GM19099 (cell line): Measurements from ENCODE around the gene TBRG4.

Source experiments
- POLR2A ChIP-seq: IDR thresholded peaks from 3 replicates; pipeline ENCODE4 v1.6.1; 2011; ENCODE audit warnings: low read depth; ENCODE audit not compliant: insufficient read length; ENCODE audit errors: extremely low read depth

TBRG4 gene

DNA sequence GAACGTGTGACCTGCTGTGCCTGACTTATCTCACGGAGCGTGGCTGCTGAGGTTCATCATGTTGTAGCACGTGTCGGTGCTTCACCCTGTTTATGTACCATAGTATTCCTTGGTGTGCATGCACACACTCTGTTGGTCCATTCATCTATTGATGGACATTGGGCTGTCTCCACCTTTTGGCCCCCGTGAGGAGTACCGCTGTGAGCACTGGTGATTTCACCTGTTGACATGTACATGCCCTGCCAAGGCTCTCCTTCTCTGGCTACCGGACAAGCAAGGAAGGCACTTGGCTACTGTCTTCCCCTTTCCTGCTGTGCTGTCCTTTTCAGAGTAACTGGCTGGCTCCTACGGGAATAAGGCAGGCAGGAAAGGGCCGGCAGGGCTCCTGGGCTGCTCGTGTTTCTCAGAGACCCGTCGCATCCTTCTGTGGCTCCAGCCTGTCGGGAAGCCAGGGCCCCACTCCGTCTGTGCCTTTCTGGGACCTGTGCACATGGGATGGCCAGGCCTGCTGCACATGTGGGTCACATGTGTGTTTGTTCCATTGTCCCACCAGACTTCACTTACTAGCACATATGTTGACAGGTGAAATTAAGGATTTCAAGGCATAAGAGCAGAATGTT, 17.8 kb upstream of the TBRG4 start:
- TF ChIP-seq POLR2A = no peak

- no peak for TF ChIP-seq POLR2A
These were observed 15.4 kb upstream of the TBRG4 start for GRCh38 chr7:45126920-45127319.

DNA sequence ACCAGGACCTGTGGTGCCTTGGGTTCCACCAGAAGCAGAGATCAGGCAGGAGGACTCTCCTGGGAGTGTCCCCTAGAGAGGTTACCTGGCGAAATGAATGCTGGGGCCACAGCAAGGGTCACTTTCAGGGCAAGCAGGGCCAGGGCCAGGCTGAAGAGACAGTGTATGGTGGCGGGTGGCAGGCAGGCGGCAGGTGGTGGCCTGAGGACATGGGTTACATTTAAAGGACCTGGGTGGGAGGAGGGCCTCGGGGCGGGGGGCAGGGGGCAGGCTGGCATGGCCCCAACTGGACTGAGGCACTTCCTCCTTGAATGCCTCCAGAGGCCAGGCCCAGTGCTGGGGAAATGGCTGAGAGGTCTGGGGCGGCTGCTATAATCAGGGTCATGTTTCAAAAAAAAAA, 14.7 kb upstream of the TBRG4 start:
- TF ChIP-seq POLR2A = no peak

DNA sequence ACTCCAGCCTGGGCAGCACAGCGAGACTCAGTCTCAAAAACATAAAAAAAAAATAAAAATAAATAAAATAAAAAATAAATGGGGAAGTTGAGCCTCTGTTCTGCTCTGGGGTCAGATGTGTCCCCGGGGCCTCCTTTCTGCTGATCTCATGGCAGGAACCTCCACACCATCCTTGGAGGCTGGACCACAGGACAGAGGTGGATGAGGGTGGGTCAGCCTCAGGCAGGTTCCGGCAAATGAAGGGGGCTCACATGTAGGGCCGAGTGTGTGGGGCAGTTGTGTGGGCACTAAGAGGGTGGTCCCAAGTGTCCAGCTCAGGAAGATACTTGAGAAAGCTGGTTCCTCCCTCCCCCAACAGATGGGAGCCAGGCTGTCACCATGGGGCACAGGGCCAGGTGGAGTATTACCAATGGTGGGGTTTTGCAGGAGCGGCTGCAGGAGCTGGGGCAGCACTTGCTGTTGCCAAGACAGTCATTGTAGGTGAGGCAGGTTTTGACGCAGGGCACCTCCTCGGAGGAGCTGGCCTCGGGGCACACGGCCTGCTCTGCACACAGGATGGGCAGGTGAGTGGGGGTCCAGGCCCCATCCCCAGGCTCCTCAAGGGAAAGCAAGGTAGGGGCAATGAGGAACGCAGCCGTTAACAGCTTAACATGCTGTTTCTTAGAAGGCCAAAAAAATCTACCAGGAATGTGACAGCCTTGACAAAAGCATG, 13.9 kb upstream of the TBRG4 start:
- no peak for TF ChIP-seq POLR2A

DNA sequence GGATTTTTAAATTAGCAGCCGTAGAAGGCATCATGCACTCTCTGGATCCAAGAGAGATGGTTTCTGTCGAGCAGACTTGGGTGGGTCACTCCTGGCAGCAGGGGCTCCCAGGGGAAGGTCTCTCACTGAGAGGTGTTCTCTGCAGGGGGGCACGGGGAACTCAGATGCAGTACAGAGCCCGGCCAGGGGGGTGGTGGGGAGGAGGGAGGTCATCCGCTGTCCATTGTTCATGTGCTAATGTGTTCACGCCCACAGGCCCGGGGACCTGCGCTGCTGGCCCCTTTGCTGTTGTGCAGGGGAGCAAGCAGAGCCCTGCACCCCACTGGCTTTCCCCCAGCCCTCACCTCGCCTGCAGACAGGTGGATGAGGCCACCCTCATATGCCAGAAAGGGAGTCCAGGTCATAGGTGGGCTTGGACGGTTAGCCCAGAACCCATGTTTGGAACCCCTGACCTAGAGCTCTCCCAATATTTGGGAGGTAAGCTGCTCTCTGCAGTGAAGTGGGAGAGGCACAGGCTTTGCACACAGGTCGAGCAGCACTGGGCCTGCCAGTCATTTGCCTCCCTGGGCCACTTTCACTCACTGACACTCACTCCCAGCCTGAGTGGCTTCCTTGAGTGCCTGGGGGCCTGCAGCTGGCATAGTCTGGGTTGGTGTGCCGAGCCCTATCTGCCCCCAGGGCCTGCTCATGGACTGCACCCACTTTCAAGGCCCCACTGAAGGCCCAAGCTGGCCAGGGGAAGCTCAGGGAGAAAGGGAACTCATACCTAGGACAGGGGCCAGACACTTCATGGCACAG, 12.6 kb upstream of the TBRG4 start:
- no peak for TF ChIP-seq POLR2A

- no peak for TF ChIP-seq POLR2A
These were observed 11.7 kb upstream of the TBRG4 start for GRCh38 chr7:45122975-45123860.

GRCh38 chr7:45119550-45119949, 8.1 kb upstream of the TBRG4 start:
- no peak for TF ChIP-seq POLR2A

DNA sequence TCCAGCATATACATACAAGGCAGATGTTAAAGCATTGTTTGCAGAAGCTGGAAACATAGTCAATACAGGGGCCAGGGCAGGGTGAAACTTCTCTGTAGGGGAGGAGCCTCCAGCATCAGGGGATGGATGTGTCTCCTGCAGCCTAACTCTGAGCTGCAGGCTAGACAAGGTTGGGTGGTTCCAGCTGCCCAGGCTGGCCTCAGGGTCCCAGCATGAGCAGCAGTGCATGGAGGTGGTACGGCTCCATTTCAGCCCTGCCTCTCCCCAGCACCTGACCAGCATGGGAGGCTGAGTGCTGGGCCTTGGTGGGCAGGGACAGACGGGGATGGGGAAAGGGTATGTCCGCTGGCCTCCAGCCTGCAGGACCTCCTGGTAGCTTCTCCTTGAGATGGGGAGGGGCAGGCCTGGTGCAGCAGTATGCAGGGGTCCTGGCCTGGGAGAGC, 7.4 kb upstream of the TBRG4 start:
- TF ChIP-seq POLR2A = no peak

DNA sequence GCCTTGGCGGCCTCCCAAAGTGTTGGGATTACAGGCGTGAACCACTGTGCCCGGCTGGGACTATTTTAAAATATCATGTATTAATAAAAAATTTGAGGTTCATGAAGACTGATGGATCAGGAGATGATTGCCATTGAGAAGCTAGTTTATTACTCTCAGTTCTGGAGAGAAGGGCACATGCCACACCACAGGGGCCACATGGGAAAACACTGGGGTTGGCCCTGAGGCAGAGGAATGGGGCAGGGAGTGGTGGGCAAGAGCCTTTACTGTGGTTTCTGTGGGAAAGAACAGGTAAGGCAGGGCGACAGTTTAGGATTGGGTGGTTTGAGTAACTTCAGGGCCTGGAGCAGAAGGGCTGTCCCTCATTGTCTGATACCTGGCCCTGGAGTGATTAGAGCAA, 6.8 kb upstream of the TBRG4 start:
- no peak for TF ChIP-seq POLR2A

GRCh38 chr7:45117582-45117981, 6.1 kb upstream of the TBRG4 start:
- no peak for TF ChIP-seq POLR2A

DNA sequence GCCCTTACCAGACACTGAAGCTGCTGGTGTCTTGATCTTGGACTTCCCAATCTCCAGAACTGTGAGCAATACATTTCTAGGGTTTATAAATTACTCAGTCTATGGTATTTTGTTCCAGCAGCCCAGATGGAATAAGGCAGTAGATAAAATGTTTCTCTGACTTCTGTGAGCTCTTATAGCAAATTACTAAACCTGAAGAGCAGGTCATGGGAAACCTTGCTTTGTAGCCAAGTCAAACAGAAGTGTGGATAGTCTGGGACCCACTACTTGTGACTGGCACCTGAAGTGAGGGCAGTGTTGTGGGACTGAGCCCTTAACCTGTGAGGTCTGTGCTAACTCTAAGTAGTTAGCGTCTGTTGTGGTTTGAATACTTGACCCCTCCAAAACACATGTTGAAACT, 4.6 kb upstream of the TBRG4 start:
- TF ChIP-seq POLR2A = no peak

GRCh38 chr7:45114926-45115325, 3.4 kb upstream of the TBRG4 start:
- no peak for TF ChIP-seq POLR2A

DNA sequence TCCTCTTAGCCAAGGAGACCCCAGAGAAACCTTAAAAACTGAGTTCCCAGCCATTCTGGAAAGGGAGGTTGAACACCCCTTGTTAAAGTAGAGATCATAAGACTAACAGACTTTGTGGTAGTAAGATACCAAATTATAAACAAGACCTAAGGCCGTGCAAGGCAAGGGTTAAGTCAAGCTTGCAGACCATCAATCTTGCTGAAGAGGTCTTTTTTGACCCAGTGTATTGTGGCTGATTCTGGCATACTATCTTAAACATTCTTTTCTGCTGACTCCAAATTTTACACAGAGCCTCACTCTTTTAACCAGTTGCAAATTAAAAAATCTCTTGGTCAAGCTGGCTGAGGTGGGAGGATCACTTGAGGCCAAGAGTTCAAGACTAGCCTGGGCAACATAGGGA, 1.2 kb upstream of the TBRG4 start:
- TF ChIP-seq POLR2A = no peak

- no peak for TF ChIP-seq POLR2A
These were observed 2.6 kb downstream of the TBRG4 start for GRCh38 chr7:45108863-45109262.

- no peak for TF ChIP-seq POLR2A
These were observed 4.1 kb downstream of the TBRG4 start for GRCh38 chr7:45107356-45107755.
